PC-9 (cell line): ENCODE results near the gene JOSD1. TPM values are rescaled to one million over a fixed set of nuclear protein-coding genes. Genes with fewer than 3 reads are reported as not detected.

Experiments
- Bru-seq: library from RNA; stranded (reverse); fragments of 400-500 nt; gene quantifications from one replicate; lab custom pipeline; 2021; lab: Mats Ljungman, UMichigan
- BruChase-seq, 2 experiments: library from RNA; stranded (reverse); fragments of 400-500 nt; gene quantifications; one replicate each; lab custom pipeline; 2021; lab: Mats Ljungman, UMichigan
- BruUV-seq: library from RNA; stranded (reverse); fragments of 400-500 nt; replicated peaks from 2 replicates; lab custom pipeline; 2021; lab: Mats Ljungman, UMichigan
- CTCF ChIA-PET: fragments of 300-600 bp; sonication (Branson Sonifier 250); formaldehyde crosslinking; loops from one replicate; lab custom pipeline; 2022; ENCODE audit warnings: antibody characterized with exemption; lab: Charles Lee
- POLR2A ChIA-PET: fragments of 300-600 bp; sonication (Branson Sonifier 250); formaldehyde crosslinking; loops from one replicate; lab custom pipeline; 2022; ENCODE audit warnings: antibody characterized with exemption; ENCODE audit not compliant: unreplicated experiment; lab: Charles Lee
- DNase-seq, 2 experiments: peaks; one replicate each; pipeline versions ENCODE4 v3.0.0 to v3.0.0-alpha.2; 2015 to 2022; ENCODE audit warnings: mixed read lengths in 1 of 2
- H2AFZ ChIP-seq: fragments of 200-600 bp; sonication (generic); 2 replicates; pipeline ENCODE4 v1.8.1; 2017; ENCODE audit warnings: antibody characterized with exemption
- H3F3A ChIP-seq: fragments of 200-600 bp; sonication (generic); 2 replicates; pipeline ENCODE4 v1.8.1; 2017; ENCODE audit warnings: antibody characterized with exemption, mild to moderate bottlenecking, low read depth; ENCODE audit not compliant: insufficient read depth
- H3K27ac ChIP-seq: fragments of 200-600 bp; sonication (generic); 2 replicates; pipeline ENCODE4 v1.6.1; 2016; ENCODE audit warnings: mixed run types
- H3K27me3 ChIP-seq: fragments of 200-600 bp; sonication (generic); 2 replicates; pipeline ENCODE4 v1.6.1; 2016; ENCODE audit warnings: low read depth, mixed run types; ENCODE audit not compliant: insufficient read depth
- H3K36me3 ChIP-seq: fragments of 200-600 bp; sonication (generic); 2 replicates; pipeline ENCODE4 v1.6.1; 2016; ENCODE audit warnings: low read depth, mixed run types
- H3K4me1 ChIP-seq: fragments of 200-600 bp; sonication (generic); replicated peaks from 2 replicates; pipeline ENCODE4 v1.6.1; 2016; ENCODE audit warnings: mixed run types; ENCODE audit not compliant: insufficient read depth
- H3K4me2 ChIP-seq: fragments of 200-600 bp; sonication (generic); 2 replicates; pipeline ENCODE4 v1.6.1; 2017; ENCODE audit warnings: mixed run types
- H3K4me3 ChIP-seq: fragments of 200-600 bp; sonication (generic); 2 replicates; pipeline ENCODE4 v1.6.1; 2016; ENCODE audit warnings: mixed run types
- H3K79me2 ChIP-seq: fragments of 200-600 bp; sonication (generic); 2 replicates; pipeline ENCODE4 v1.6.1; 2017; ENCODE audit warnings: low read depth, mixed run types
- H3K9me2 ChIP-seq: fragments of 200-600 bp; sonication (generic); 2 replicates; pipeline ENCODE4 v1.8.1; 2017; ENCODE audit warnings: mild to moderate bottlenecking; ENCODE audit not compliant: insufficient read depth
- H3K9me3 ChIP-seq: fragments of 200-600 bp; sonication (generic); 2 replicates; pipeline ENCODE4 v1.8.1; 2016; ENCODE audit warnings: low read depth; ENCODE audit not compliant: insufficient read depth
- H4K20me1 ChIP-seq: fragments of 200-600 bp; sonication (generic); 2 replicates; pipeline ENCODE4 v1.8.1; 2017; ENCODE audit not compliant: insufficient read depth
- EZH2 ChIP-seq: fragments of 200-600 bp; sonication (generic); IDR thresholded peaks from 2 replicates; pipeline ENCODE4 v1.8.0; 2017; ENCODE audit warnings: antibody characterized with exemption, low read depth
- intact Hi-C: fragments of 100-400 bp; cut with micrococcal nuclease; formaldehyde crosslinking; loops from one replicate; pipeline ENCODE4 v1.10.0; 2022; ENCODE audit not compliant: unreplicated experiment
- long read RNA-seq: library from polyadenylated mRNA; stranded (forward); transcript quantifications from one replicate; pipeline ENCODE4 v2.0.0, GENCODE V29; 2022
- total RNA-seq: library from RNA; stranded (reverse); gene quantifications from 2 replicates; pipeline ENCODE4 v1.2.3, GENCODE V29; 2021
- TF ChIP-seq, protein P1 (sequence below): fragments of 200-600 bp; sonication (generic); conservative IDR thresholded peaks from 2 replicates; pipeline ENCODE4 v1.6.1; 2017; ENCODE audit warnings: mixed run types, antibody characterized with exemption, mild to moderate bottlenecking, moderate library complexity

JOSD1 gene
- total RNA-seq: 102 and 110 TPM in 2 replicates
- Bru-seq, nascent RNA: percentile 95 among the genes with signal in this experiment
- BruChase-seq, experiment 1, labeled RNA remaining after a 2-hour chase: percentile 98 among the genes with signal in this experiment
- BruChase-seq, experiment 2, labeled RNA remaining after a 6-hour chase: percentile 99 among the genes with signal in this experiment
- long read RNA-seq, transcript JOSD1-201 (4 exons, 3,648 nt): major isoform, 8 of 47 reads
- long read RNA-seq, partial matches to known transcripts: 1 of 47 reads
- long read RNA-seq, other reads (novel, unspliced or antisense): 35 of 47 reads

DNA sequence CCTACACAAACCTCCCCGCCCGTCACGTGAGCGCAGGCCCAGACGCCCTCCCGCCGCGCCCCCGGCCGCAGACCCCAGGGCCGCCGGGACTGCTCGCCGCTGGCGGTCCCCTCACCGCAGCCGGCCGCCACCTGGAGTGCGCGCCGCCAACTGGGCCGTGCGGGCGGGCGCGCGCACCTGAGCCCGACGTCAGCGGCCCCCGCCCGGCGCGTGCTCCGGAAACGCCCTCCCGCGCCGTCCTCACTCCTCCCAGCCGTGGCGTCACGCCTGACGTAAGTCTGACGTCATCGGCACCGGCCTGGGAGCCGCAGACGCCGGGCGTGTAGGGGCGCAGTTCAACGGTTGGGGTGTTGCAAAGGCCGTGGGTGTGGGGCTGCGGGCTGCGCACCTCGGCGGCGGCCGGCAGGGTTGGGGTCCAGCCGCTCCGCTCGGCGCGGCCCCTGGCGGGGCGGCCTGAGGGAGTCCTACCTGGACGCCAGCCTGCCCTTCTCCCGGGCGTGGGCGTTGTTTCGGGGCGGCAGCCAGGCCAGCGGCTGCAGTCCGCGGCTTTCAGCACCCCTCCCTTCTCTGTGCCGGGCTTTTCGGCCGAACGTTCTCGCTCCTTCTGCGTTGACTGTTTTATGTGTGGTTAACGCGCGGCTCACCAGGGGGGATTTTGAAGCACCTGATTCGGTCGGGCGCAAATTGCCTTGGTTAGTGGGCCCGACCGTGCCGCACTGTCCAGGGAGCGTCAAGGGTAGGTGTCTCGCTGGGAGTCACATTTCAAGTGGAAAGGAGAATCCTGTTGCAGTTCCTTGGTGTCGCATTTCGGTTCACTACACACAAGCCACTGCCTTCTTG is at the start of gene JOSD1:
Gene JOSD1 (minus strand): TSS at position 155 of the 840 bp plus-strand sequence. CDS start 956 bp downstream, outside the sequence.
- peaks cover 44% of the 10 kb centered on the region for H3K79me2 ChIP-seq
- peak within 1 kb of the TSS; percentile 82 for H3K4me3 ChIP-seq
- no peaks in the 10 kb centered on the region for H3K27me3 ChIP-seq
- H3K9me3 ChIP-seq: no peaks in the 10 kb centered on the region
- H3F3A ChIP-seq: peaks cover 54% of the 10 kb centered on the region
- peaks cover 43% of the 10 kb centered on the region for H3K4me1 ChIP-seq
- no peaks in the 10 kb centered on the region for H3K9me2 ChIP-seq
- POLR2A ChIA-PET: no interaction called here
- peak within 1 kb of the TSS; percentile 97 for H3K4me2 ChIP-seq
- H3K27ac ChIP-seq: peak within 1 kb of the TSS; percentile 88
- DNase-seq: peak; percentile 87 to 98
- TSS peak; percentile 83 for BruUV-seq
- H3K36me3 ChIP-seq: peaks cover 22% of the 10 kb centered on the region; the same call in 1 of the 2 replicates
- H4K20me1 ChIP-seq: peaks cover 14% of the 10 kb centered on the region; the same call in 1 of the 2 replicates
- peak within 1 kb of the TSS; percentile 79 for H2AFZ ChIP-seq
- CTCF ChIA-PET: no interaction called here
- intact Hi-C loops: loop anchor here (10.0 kb wide), 2 partner anchors 196 to 386 kb away; partner anchors contain the start of genes CSNK1E and DDX17
- TF ChIP-seq EZH2: no peak
- TF ChIP-seq, protein P1, sequence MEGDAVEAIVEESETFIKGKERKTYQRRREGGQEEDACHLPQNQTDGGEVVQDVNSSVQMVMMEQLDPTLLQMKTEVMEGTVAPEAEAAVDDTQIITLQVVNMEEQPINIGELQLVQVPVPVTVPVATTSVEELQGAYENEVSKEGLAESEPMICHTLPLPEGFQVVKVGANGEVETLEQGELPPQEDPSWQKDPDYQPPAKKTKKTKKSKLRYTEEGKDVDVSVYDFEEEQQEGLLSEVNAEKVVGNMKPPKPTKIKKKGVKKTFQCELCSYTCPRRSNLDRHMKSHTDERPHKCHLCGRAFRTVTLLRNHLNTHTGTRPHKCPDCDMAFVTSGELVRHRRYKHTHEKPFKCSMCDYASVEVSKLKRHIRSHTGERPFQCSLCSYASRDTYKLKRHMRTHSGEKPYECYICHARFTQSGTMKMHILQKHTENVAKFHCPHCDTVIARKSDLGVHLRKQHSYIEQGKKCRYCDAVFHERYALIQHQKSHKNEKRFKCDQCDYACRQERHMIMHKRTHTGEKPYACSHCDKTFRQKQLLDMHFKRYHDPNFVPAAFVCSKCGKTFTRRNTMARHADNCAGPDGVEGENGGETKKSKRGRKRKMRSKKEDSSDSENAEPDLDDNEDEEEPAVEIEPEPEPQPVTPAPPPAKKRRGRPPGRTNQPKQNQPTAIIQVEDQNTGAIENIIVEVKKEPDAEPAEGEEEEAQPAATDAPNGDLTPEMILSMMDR: no peak

DNA sequence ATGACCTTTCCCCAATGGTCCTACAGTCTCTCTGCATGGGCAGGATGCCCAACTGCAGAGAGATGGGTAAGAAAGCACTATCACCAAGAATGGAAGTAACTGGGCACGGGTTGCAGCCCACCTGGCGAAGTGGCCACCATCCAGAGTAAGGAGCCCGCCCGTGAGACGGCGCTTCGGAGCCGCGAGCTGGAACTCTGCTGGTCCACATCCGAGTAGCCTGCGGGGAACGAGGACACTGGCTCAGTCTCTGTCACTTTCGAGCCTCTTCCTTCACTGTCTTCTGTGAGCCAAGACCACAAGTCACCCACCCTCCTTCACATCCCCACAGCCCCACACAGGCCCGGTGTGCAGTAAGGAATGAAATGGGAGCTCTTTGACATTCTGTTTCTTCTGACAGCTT is 49.4 kb upstream of the JOSD1 start:
- Histone ChIP-seq H3K27ac (no peak overlapping the region), H3K4me1 (peaks cover 29% of the 10 kb centered on the region), H2AFZ (no peak overlapping the region), H3K79me2 (peaks cover 25% of the 10 kb centered on the region), H3K36me3 (peaks cover 50% of the 10 kb centered on the region), H4K20me1 (no peaks in the 10 kb centered on the region; the same call in 1 of the 2 replicates), H3K9me3 (no peaks in the 10 kb centered on the region), H3K9me2 (no peaks in the 10 kb centered on the region), H3K27me3 (no peaks in the 10 kb centered on the region), H3F3A (peaks cover 51% of the 10 kb centered on the region), H3K4me3 (no peak overlapping the region), H3K4me2 (no peak overlapping the region)
- no TSS peak for BruUV-seq
- ChIA-PET POLR2A (no interaction called here), CTCF (no interaction called here)
- no peak for DNase-seq
- TF ChIP-seq, protein P1: no peak
- no peak for TF ChIP-seq EZH2
- intact Hi-C loops: loop anchor here (5.0 to 10.0 kb wide), 3 partner anchors 235 to 772 kb away; partner anchors contain the start of genes APOBEC3B, ATF4 and PICK1

DNA sequence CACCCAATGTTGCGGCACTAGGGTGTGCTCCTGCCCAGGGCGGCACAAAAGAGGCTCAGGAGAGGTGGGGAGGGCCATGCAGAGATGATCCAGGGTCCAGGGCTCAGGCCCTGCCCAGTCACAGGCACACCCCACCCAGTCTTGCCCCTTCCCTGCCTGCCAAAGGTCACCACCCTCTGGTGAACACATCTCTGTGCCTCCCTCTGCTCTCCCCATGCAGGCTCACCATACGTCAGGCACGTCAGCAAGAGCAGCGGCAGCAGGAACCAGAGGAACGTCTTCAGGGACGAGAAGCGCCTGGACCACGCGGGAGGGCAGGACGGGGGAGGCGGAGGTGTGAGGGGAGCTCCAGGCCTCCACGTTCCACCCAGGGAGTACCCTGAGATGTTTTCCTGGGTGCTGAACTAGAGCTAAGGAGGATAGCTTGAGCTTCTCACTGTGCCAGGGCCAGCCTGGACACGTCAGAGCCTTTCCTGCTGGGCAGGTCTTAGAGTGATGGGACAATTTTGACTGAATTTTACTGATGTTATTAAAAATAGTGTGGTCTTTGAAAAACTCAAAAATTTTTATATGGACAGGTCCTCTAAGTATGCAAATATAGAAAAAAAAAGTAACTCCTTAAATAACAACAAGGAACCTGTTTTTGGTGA is 47.9 kb upstream of the JOSD1 start:
- TF ChIP-seq, protein P1: no peak
- no peak for TF ChIP-seq EZH2
- ChIA-PET POLR2A (no interaction called here), CTCF (no interaction called here)
- H3K9me3 ChIP-seq: no peaks in the 10 kb centered on the region
- intact Hi-C loops: no loop called here
- H3F3A ChIP-seq: peaks cover 47% of the 10 kb centered on the region
- no peaks in the 10 kb centered on the region for H3K27me3 ChIP-seq
- H4K20me1 ChIP-seq: no peaks in the 10 kb centered on the region; the same call in 1 of the 2 replicates
- no peak overlapping the region for H3K4me3 ChIP-seq
- H2AFZ ChIP-seq: no peak overlapping the region
- H3K9me2 ChIP-seq: no peaks in the 10 kb centered on the region
- no peak overlapping the region for H3K27ac ChIP-seq
- peaks cover 14% of the 10 kb centered on the region for H3K4me1 ChIP-seq
- H3K4me2 ChIP-seq: no peak overlapping the region
- H3K36me3 ChIP-seq: peaks cover 59% of the 10 kb centered on the region
- no TSS peak for BruUV-seq
- no peak for DNase-seq
- peaks cover 19% of the 10 kb centered on the region for H3K79me2 ChIP-seq
